Measurements from ENCODE around the gene USP24. TPM values are rescaled to one million over a fixed set of nuclear protein-coding genes. Genes with fewer than 3 reads are reported as not detected.
"Not testable (repeated sequence)": the region's sequence is repeated elsewhere in the genome, so short reads cannot be mapped to it uniquely, and the experiment has no call there.

Gene USP24
- total RNA-seq, 1 donor from 2014 or later = 45.9 TPM

DNA sequence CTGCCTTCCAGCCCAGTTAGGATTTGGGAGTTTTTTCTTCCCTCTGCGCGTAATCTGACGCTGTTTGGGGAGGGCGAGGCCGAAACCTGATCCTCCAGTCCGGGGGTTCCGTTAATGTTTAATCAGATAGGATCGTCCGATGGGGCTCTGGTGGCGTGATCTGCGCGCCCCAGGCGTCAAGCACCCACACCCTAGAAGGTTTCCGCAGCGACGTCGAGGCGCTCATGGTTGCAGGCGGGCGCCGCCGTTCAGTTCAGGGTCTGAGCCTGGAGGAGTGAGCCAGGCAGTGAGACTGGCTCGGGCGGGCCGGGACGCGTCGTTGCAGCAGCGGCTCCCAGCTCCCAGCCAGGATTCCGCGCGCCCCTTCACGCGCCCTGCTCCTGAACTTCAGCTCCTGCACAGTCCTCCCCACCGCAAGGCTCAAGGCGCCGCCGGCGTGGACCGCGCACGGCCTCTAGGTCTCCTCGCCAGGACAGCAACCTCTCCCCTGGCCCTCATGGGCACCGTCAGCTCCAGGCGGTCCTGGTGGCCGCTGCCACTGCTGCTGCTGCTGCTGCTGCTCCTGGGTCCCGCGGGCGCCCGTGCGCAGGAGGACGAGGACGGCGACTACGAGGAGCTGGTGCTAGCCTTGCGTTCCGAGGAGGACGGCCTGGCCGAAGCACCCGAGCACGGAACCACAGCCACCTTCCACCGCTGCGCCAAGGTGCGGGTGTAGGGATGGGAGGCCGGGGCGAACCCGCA lies 175.7 kb downstream of the USP24 start, which contains the start of gene PCSK9:
TSS of gene PCSK9 (plus strand) at position 207 of the 741 bp plus-strand sequence. CDS start at position 497, 290 bp downstream.
- Histone ChIP-seq H3K9me3 (ENCODE audit: control insufficient read depth in 3 of 3, low read length in 3 of 3) (no peaks in the 10 kb centered on the region), H3K36me3 (ENCODE audit: control insufficient read depth in 3 of 3, insufficient read depth in 3 of 3, low read length in 3 of 3) (no peaks in the 10 kb centered on the region), H3K27ac (ENCODE audit: low read depth, low read length) (no peak within 1 kb of the TSS), H3K27me3 (ENCODE audit: control insufficient read depth in 3 of 3, insufficient read depth in 3 of 3, low read length in 3 of 3) (peaks cover 50 to 61% (median 57%) of the 10 kb centered on the region in 3 donors), H3K9ac (ENCODE audit: low read depth in 1 of 3, low read length in 3 of 3) (peak within 1 kb of the TSS in 1 of 3 donors; percentile 45), H3K4me3 (ENCODE audit: low read length in 3 of 3) (peak within 1 kb of the TSS; percentile 3 to 52 (median 51)), H3K4me1 (ENCODE audit: control insufficient read depth in 3 of 3, insufficient read depth in 3 of 3, low read length in 3 of 3) (peaks cover 7 to 14% (median 9%) of the 10 kb centered on the region in 3 donors)

DNA sequence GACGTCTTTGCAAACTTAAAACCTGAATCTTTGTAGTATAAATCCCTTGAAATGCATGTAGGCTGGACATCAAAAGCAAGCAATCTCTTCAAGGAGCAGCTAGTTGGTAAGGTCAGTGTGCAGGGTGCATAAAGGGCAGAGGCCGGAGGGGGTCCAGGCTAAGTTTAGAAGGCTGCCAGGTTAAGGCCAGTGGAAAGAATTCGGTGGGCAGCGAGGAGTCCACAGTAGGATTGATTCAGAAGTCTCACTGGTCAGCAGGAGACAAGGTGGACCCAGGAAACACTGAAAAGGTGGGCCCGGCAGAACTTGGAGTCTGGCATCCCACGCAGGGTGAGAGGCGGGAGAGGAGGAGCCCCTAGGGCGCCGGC lies 176.2 kb downstream of the USP24 start:
- Histone ChIP-seq H3K27ac (ENCODE audit: low read depth, low read length) (no peak overlapping the region), H3K27me3 (ENCODE audit: control insufficient read depth in 3 of 3, insufficient read depth in 3 of 3, low read length in 3 of 3) (peaks cover 50 to 63% (median 57%) of the 10 kb centered on the region in 3 donors), H3K4me3 (ENCODE audit: low read length in 3 of 3) (no peak overlapping the region)

DNA sequence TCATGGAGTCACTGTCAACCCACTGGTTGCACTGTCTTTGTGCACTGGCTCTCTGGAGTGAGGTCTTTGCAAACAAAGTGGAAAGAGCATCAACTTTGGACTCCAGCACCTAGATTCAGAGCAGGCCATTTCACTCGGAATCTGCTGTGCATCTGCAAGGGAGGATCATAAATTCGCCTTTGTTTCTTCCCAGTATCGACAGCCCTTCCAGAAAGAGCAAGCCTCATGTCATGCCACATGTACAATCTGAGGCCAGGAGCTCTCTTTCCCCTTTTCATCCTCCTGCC lies 176.7 kb downstream of the USP24 start:
- no peak overlapping the region for H3K9ac ChIP-seq (ENCODE audit: low read depth in 1 of 3, low read length in 3 of 3)

More for the DNA sequence above, 176.2 kb downstream of the USP24 start:
- H3K9ac ChIP-seq (ENCODE audit: low read depth in 1 of 3, low read length in 3 of 3) = peak overlapping the region in 1 of 3 donors; percentile 45
- H3K9me3 ChIP-seq (ENCODE audit: control insufficient read depth in 3 of 3, low read length in 3 of 3) = no peaks in the 10 kb centered on the region
- H3K36me3 ChIP-seq (ENCODE audit: control insufficient read depth in 3 of 3, insufficient read depth in 3 of 3, low read length in 3 of 3) = no peaks in the 10 kb centered on the region
- peaks cover 7 to 14% (median 9%) of the 10 kb centered on the region in 3 donors for H3K4me1 ChIP-seq (ENCODE audit: control insufficient read depth in 3 of 3, insufficient read depth in 3 of 3, low read length in 3 of 3)

DNA sequence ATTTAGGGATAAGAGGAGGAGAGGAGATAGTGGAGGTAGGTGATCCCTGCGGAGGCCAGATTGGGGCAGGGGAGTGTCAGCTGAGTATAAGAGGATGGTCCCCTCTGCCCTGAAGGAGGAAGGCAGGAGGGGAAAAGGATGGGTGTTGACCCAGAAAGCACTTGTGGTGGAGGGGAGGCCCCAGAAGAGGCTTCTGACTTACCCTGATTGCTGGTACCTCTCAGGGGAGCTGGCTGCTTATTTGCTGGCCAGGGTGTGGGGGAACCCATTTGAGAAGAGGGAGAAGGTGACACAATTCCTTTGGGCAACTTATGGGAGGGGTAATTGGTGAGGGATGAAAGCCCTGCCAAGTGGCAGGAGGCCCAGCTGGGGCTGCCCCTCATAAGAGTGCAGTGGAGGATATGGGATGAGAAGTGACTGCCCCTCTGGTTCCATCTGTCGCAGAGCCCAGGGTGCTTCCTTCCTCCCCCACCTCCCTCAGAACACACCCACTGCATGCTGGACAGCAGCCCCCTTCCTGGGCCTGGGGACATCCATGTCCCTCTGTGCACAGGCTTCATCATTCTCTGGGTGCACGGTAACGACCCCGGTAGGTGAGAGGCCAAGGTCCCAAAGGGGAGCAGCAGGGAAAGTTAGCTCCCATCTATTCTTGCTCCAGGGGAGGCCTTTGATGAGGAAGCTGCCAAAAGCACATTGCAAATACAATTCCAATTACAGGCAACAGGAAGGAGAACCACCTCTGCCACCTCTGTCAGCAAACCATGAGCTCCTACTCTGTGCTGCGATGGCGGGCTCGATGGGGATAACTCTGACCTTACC lies 177.2 kb downstream of the USP24 start:
- Histone ChIP-seq H3K27me3 (ENCODE audit: control insufficient read depth in 3 of 3, insufficient read depth in 3 of 3, low read length in 3 of 3) (peaks cover 57 to 67% (median 63%) of the 10 kb centered on the region in 3 donors), H3K27ac (ENCODE audit: low read depth, low read length) (no peak overlapping the region), H3K4me3 (ENCODE audit: low read length in 3 of 3) (no peak overlapping the region), H3K4me1 (ENCODE audit: control insufficient read depth in 3 of 3, insufficient read depth in 3 of 3, low read length in 3 of 3) (peaks cover 7 to 14% (median 9%) of the 10 kb centered on the region in 3 donors), H3K9me3 (ENCODE audit: control insufficient read depth in 3 of 3, low read length in 3 of 3) (no peaks in the 10 kb centered on the region), H3K36me3 (ENCODE audit: control insufficient read depth in 3 of 3, insufficient read depth in 3 of 3, low read length in 3 of 3) (no peaks in the 10 kb centered on the region), H3K9ac (ENCODE audit: low read depth in 1 of 3, low read length in 3 of 3) (no peak overlapping the region)

More for the DNA sequence above, 176.7 kb downstream of the USP24 start:
- Histone ChIP-seq H3K4me1 (ENCODE audit: control insufficient read depth in 3 of 3, insufficient read depth in 3 of 3, low read length in 3 of 3) (peaks cover 7 to 14% (median 9%) of the 10 kb centered on the region in 3 donors), H3K36me3 (ENCODE audit: control insufficient read depth in 3 of 3, insufficient read depth in 3 of 3, low read length in 3 of 3) (no peaks in the 10 kb centered on the region), H3K27me3 (ENCODE audit: control insufficient read depth in 3 of 3, insufficient read depth in 3 of 3, low read length in 3 of 3) (peaks cover 55 to 63% (median 61%) of the 10 kb centered on the region in 3 donors), H3K27ac (ENCODE audit: low read depth, low read length) (no peak overlapping the region), H3K4me3 (ENCODE audit: low read length in 3 of 3) (no peak overlapping the region), H3K9me3 (ENCODE audit: control insufficient read depth in 3 of 3, low read length in 3 of 3) (no peaks in the 10 kb centered on the region)

DNA sequence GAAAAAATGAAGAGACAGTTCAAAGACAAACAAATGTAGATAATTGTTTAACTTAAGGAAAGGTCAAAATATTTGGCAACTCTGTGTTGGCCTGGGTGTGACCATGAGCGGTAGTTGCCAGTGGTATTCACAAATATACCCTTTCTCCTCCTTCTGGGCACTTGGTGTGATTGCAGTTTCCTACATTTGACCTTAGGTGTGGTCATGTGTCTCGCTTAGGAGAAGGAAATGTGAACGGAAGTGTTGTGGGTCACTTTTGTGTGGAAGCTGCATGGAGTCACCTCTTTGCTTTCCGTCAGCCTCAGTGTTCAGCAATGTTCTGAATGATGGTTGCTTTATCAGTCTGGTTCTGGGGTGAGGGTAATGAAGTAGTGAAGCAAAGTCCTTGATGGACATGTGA lies 179.3 kb downstream of the USP24 start:
- Histone ChIP-seq H3K9ac (ENCODE audit: low read depth in 1 of 3, low read length in 3 of 3) (no peak overlapping the region), H3K27me3 (ENCODE audit: control insufficient read depth in 3 of 3, insufficient read depth in 3 of 3, low read length in 3 of 3) (peaks cover 53 to 63% (median 59%) of the 10 kb centered on the region in 3 donors), H3K4me1 (ENCODE audit: control insufficient read depth in 3 of 3, insufficient read depth in 3 of 3, low read length in 3 of 3) (peaks cover 7 to 14% (median 9%) of the 10 kb centered on the region in 3 donors), H3K36me3 (ENCODE audit: control insufficient read depth in 3 of 3, insufficient read depth in 3 of 3, low read length in 3 of 3) (no peaks in the 10 kb centered on the region), H3K4me3 (ENCODE audit: low read length in 3 of 3) (no peak overlapping the region), H3K9me3 (ENCODE audit: control insufficient read depth in 3 of 3, low read length in 3 of 3) (no peaks in the 10 kb centered on the region), H3K27ac (ENCODE audit: low read depth, low read length) (no peak overlapping the region)

DNA sequence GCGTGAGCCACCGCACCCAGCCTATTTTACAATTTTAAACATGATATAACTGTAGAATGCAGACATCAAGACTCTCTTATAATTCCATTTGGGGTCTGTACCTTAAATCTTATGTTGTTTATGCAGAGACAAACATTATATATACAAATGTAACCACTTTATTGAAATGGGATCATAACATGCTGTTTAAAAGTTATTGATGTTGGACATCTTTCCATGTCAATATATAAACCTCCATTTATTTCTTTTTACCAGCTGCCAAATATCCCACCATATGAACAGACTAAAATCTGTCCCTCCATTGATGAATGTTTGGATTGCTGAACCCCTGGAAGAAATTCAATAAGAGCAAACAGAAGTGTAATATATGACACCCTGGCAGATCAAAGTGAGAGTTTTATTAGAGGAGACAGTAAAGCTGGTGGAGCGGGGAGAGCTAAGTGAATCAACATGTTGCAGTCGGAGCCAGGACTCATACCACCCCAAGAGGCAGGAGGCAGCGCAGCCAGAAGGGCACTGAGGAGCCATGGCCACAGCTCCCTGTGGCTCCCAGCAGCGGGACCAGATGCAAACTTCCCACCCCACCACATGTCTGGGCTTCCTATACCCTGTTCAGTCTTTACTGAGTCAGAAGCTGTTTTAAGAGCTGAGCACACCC lies 180.6 kb downstream of the USP24 start:
- H3K27ac ChIP-seq (ENCODE audit: low read depth, low read length) = no peak overlapping the region
- H3K27me3 ChIP-seq (ENCODE audit: control insufficient read depth in 3 of 3, insufficient read depth in 3 of 3, low read length in 3 of 3) = peaks cover 40 to 50% (median 46%) of the 10 kb centered on the region in 3 donors
- H3K9ac ChIP-seq (ENCODE audit: low read depth in 1 of 3, low read length in 3 of 3) = no peak overlapping the region
- H3K4me3 ChIP-seq (ENCODE audit: low read length in 3 of 3) = no peak overlapping the region
- no peaks in the 10 kb centered on the region for H3K36me3 ChIP-seq (ENCODE audit: control insufficient read depth in 3 of 3, insufficient read depth in 3 of 3, low read length in 3 of 3)
- H3K4me1 ChIP-seq (ENCODE audit: control insufficient read depth in 3 of 3, insufficient read depth in 3 of 3, low read length in 3 of 3) = peaks cover 5 to 7% (median 6%) of the 10 kb centered on the region in 3 donors
- no peaks in the 10 kb centered on the region for H3K9me3 ChIP-seq (ENCODE audit: control insufficient read depth in 3 of 3, low read length in 3 of 3)

DNA sequence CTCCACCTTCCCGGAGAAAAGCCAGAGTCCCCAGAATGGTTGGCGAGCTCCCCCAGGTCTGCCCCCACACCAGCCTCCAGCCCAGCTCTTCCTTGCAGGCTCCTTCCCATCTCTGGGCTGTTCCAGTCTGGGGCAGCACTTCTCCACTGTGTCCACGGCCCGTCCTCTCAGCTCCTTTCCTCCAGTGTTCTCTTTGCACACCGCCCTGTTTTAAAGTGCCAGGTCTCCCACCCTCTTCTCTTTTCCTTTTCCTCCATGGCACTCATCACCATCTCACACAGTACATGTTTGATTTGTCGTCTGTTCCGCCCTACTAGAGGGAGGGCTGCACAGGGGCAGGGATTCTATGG lies 181.9 kb downstream of the USP24 start:
- Histone ChIP-seq H3K27me3 (ENCODE audit: control insufficient read depth in 3 of 3, insufficient read depth in 3 of 3, low read length in 3 of 3) (peaks cover 26 to 36% (median 32%) of the 10 kb centered on the region in 3 donors), H3K9ac (ENCODE audit: low read depth in 1 of 3, low read length in 3 of 3) (no peak overlapping the region), H3K27ac (ENCODE audit: low read depth, low read length) (no peak overlapping the region), H3K4me1 (ENCODE audit: control insufficient read depth in 3 of 3, insufficient read depth in 3 of 3, low read length in 3 of 3) (no peaks in the 10 kb centered on the region), H3K4me3 (ENCODE audit: low read length in 3 of 3) (no peak overlapping the region), H3K9me3 (ENCODE audit: control insufficient read depth in 3 of 3, low read length in 3 of 3) (no peaks in the 10 kb centered on the region), H3K36me3 (ENCODE audit: control insufficient read depth in 3 of 3, insufficient read depth in 3 of 3, low read length in 3 of 3) (no peaks in the 10 kb centered on the region)

DNA sequence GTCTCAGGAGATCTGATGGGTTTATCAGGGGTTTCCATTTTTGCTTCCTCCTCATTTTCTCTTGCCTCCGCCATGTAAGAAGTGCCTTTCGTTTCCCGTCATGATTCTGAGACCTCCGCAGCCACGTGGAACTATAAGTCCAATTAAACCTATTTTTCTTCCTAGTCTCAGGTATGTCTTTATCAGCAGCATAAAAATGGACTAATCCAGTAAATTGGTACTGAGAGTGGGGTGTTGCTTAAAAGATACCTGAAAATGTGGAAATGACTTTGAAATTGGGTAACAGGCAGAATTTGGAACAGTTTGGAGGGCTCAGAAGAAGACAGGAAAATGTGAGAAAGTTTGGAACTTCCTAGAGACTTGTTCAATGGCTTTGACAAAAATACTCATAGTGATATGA lies 184.1 kb downstream of the USP24 start:
- H3K36me3 ChIP-seq (ENCODE audit: control insufficient read depth in 3 of 3, insufficient read depth in 3 of 3, low read length in 3 of 3); H3K9ac ChIP-seq (ENCODE audit: low read depth in 1 of 3, low read length in 3 of 3); H3K4me3 ChIP-seq (ENCODE audit: low read length in 3 of 3); H3K27ac ChIP-seq (ENCODE audit: low read depth, low read length); H3K4me1 ChIP-seq (ENCODE audit: control insufficient read depth in 3 of 3, insufficient read depth in 3 of 3, low read length in 3 of 3); H3K9me3 ChIP-seq (ENCODE audit: control insufficient read depth in 3 of 3, low read length in 3 of 3): not testable (repeated sequence)
- H3K27me3 ChIP-seq (ENCODE audit: control insufficient read depth in 3 of 3, insufficient read depth in 3 of 3, low read length in 3 of 3) = peaks cover 12 to 17% (median 12%) of the 10 kb centered on the region in 3 donors

DNA sequence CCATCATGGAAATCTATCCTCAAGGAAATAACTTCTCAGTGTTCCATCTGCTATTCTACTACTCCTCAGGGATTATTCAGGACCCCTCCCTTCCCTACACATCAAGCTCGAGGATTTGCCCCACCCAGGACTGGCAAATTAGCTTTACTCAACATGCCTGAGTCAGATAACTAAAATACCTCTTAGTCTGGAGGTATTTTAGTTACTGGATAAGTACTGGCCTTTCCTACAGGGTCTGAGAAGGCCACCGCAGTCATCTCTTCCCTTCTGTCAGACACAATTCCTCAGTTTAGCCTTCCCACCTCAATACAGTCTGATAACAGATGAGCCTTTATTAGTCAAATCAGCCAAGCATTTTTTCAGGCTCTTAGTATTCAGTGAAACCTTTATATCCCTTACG lies 188.5 kb downstream of the USP24 start:
- H3K4me1 ChIP-seq (ENCODE audit: control insufficient read depth in 3 of 3, insufficient read depth in 3 of 3, low read length in 3 of 3); H3K9me3 ChIP-seq (ENCODE audit: control insufficient read depth in 3 of 3, low read length in 3 of 3); H3K4me3 ChIP-seq (ENCODE audit: low read length in 3 of 3); H3K36me3 ChIP-seq (ENCODE audit: control insufficient read depth in 3 of 3, insufficient read depth in 3 of 3, low read length in 3 of 3); H3K27ac ChIP-seq (ENCODE audit: low read depth, low read length); H3K9ac ChIP-seq (ENCODE audit: low read depth in 1 of 3, low read length in 3 of 3); H3K27me3 ChIP-seq (ENCODE audit: control insufficient read depth in 3 of 3, insufficient read depth in 3 of 3, low read length in 3 of 3): not testable (repeated sequence)

DNA sequence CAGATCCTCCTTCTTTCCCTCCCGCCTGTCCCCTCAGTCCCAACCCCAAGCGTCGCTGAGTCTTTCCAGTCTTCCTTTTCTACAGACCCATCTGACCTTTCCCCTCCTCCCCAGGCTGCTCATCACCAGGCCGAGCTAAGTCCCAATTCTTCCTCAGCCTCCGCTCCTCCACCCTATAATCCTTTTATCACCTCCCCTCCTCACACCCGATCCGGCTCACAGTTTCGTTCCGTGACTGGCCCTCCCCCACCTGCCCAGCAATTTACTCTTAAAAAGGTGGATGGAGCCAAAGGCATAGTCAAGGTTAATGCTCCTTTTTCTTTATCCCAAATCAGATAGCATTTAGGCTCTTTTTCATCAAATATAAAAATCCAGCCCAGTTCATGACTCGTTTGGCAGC lies 191.0 kb downstream of the USP24 start:
- not testable (repeated sequence) for H3K4me1 ChIP-seq (ENCODE audit: control insufficient read depth in 3 of 3, insufficient read depth in 3 of 3, low read length in 3 of 3); H3K36me3 ChIP-seq (ENCODE audit: control insufficient read depth in 3 of 3, insufficient read depth in 3 of 3, low read length in 3 of 3); H3K9ac ChIP-seq (ENCODE audit: low read depth in 1 of 3, low read length in 3 of 3); H3K27ac ChIP-seq (ENCODE audit: low read depth, low read length); H3K4me3 ChIP-seq (ENCODE audit: low read length in 3 of 3); H3K27me3 ChIP-seq (ENCODE audit: control insufficient read depth in 3 of 3, insufficient read depth in 3 of 3, low read length in 3 of 3); H3K9me3 ChIP-seq (ENCODE audit: control insufficient read depth in 3 of 3, low read length in 3 of 3)

Data from skeletal muscle tissue (tissue), 4 donors.